Fibroblast of lung (primary cell): ENCODE data around the gene C2orf76. TPM values are rescaled to one million over a fixed set of nuclear protein-coding genes. Genes with fewer than 3 reads are reported as not detected.

Experiments
- DNase-seq, 2 donors: peaks; one replicate each; pipeline versions ENCODE4 v3.0.0 to v3.0.0-alpha.2; 2010; ENCODE audit warnings: low read depth in 2 of 2
- H2AFZ ChIP-seq: 2 replicates; pipeline ENCODE4 v1.5.1; 2012; ENCODE audit warnings: low read length, control low read depth, inconsistent platforms
- H3K27ac ChIP-seq: 2 replicates; pipeline ENCODE4 v1.5.1; 2011; ENCODE audit warnings: low read length, control low read depth; ENCODE audit not compliant: insufficient read depth
- H3K27me3 ChIP-seq: 2 replicates; pipeline ENCODE4 v1.5.1; 2011; ENCODE audit warnings: mild to moderate bottlenecking, low read length; ENCODE audit not compliant: control insufficient read depth, insufficient read depth
- H3K36me3 ChIP-seq: 2 replicates; pipeline ENCODE4 v1.5.1; 2011; ENCODE audit warnings: low read length; ENCODE audit not compliant: control insufficient read depth, insufficient read depth
- H3K4me1 ChIP-seq: 2 replicates; pipeline ENCODE4 v1.5.1; 2011; ENCODE audit warnings: low read length; ENCODE audit not compliant: control insufficient read depth, insufficient read depth; ENCODE audit errors: extremely low read depth
- H3K4me2 ChIP-seq: 2 replicates; pipeline ENCODE4 v1.5.1; 2011; ENCODE audit warnings: low read length, control low read depth; ENCODE audit not compliant: insufficient read depth; ENCODE audit errors: extremely low read depth
- H3K4me3 ChIP-seq, 4 experiments: fragments of 200-600 bp in 1 of 4; sonication (generic) in 1 of 4; replicated peaks in 1 of 4; 2 replicates each; pipeline ENCODE4 v1.5.1; 2011 to 2016; ENCODE audit warnings: low read length in 4 of 4, low read depth in 3 of 4, mild to moderate bottlenecking in 3 of 4, control low read depth in 2 of 4, inconsistent platforms in 1 of 4, mixed read lengths in 1 of 4; ENCODE audit not compliant: insufficient read depth in 1 of 4; ENCODE audit errors: control extremely low read depth in 1 of 4
- H3K79me2 ChIP-seq: 2 replicates; pipeline ENCODE4 v1.5.1; 2012; ENCODE audit warnings: mild to moderate bottlenecking, low read length, inconsistent platforms; ENCODE audit not compliant: control insufficient read depth, insufficient read depth
- H3K9ac ChIP-seq: 2 replicates; pipeline ENCODE4 v1.5.1; 2011; ENCODE audit warnings: mild to moderate bottlenecking, low read length, control low read depth; ENCODE audit not compliant: insufficient read depth
- H3K9me3 ChIP-seq: 2 replicates; pipeline ENCODE4 v1.5.1; 2012; ENCODE audit warnings: low read depth, low read length; ENCODE audit not compliant: control insufficient read depth, insufficient read depth
- H4K20me1 ChIP-seq: 2 replicates; pipeline ENCODE4 v1.5.1; 2011; ENCODE audit warnings: low read length; ENCODE audit not compliant: control insufficient read depth, insufficient read depth; ENCODE audit errors: extremely low read depth
- EZH2 ChIP-seq: IDR thresholded peaks from 2 replicates; pipeline ENCODE4 v1.5.1; 2012; ENCODE audit warnings: low read length, control low read depth, mild to moderate bottlenecking; ENCODE audit errors: missing control alignments
- polyA minus RNA-seq: library from RNA; depleted of rRNA, polyadenylated mRNA; stranded (reverse); fragments of >200 nt; gene quantifications from 2 replicates; pipeline ENCODE4 v1.2.3, GENCODE V29; 2011; ENCODE audit warnings: low replicate concordance
- polyA plus RNA-seq, 2 donors: library from polyadenylated mRNA; depleted of rRNA in 1 of 2; stranded (reverse) in 1 of 2; unstranded in 1 of 2; fragments of >200 nt; gene quantifications; 2 replicates each; pipeline ENCODE4 v1.2.1, GENCODE V29; 2011 to 2012; ENCODE audit warnings: missing spikeins in 1 of 2
- total RNA-seq: library from RNA; depleted of rRNA; stranded (reverse); fragments of >200 nt; gene quantifications from 2 replicates; pipeline ENCODE4 v1.2.1, GENCODE V29; 2014
- TF ChIP-seq, protein P1 (sequence below), 2 donors: IDR thresholded peaks in 1 of 2; conservative IDR thresholded peaks in 1 of 2; 1 replicate in 1 of 2; 2 replicates in 1 of 2; pipeline ENCODE4 v1.5.1; 2011 to 2012; ENCODE audit warnings: low read length in 2 of 2, control low read depth in 1 of 2, inconsistent platforms in 1 of 2, low read depth in 1 of 2, mild to moderate bottlenecking in 1 of 2

Gene C2orf76
- 8.5 and 17.8 TPM in 2 replicates for total RNA-seq
- 14.6 and 21.1 TPM in 2 replicates for polyA plus RNA-seq
- 21.8 and 23.1 TPM in 2 replicates for polyA plus RNA-seq (2012)
- 5.1 TPM in 1 of 2 replicates, not detected in the other for polyA minus RNA-seq

DNA sequence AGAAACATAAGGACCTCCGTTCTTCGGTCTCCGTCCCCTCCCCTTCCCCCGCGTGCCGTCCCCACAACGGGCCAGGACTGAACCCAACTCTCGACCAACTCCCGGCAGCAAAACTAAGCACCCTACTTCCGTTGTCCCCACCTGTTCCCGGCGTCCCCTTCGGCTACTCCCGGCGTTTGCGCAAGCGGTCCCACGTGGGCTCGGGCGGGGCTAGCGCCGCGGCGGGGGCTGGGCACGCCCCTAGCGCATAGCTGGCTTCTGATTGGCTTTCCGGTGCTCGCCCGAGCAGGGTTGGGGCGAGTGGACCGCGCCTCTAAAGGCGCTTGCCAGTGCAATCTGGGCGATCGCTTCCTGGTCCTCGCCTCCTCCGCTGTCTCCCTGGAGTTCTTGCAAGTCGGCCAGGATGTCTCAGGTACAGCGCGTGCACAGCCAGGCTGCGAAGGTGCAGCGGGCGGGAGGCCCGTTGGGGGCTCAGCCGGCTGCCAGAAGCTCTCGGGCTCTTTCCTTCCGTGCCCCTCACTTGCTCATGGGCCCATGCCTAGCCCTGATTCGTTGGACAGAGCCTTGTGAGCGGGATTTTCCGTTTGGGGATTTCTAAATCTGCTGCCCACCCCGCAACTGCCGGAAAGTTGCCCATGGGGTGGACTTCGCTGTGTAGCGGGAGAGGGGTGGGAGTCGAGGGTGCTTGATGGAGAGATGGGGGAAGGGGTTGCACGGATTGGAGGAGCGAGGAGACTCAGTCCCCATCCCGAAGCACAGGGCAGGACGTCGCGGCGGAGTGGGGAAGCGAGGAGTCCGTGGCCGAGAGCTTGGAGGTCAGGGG, at the start of gene C2orf76, which contains the start of gene DBI:
C2orf76 (minus strand) TSS at position 186 of the 823 bp plus-strand sequence. CDS start 26,875 bp downstream, outside the sequence.
DBI (plus strand) TSS at position 329 of the 823 bp plus-strand sequence; CDS start at position 404, 75 bp downstream.
- peak within 1 kb of the TSS; percentile 96 for H3K4me2 ChIP-seq
- peak within 1 kb of the TSS; percentile 91 for H2AFZ ChIP-seq
- peak within 1 kb of the TSS; percentile 64 for H3K27ac ChIP-seq
- H4K20me1 ChIP-seq: no peaks in the 10 kb centered on the region
- DNase-seq: peak; percentile 93 to 95
- peaks cover 20% of the 10 kb centered on the region for H3K36me3 ChIP-seq
- H3K79me2 ChIP-seq: peaks cover 32% of the 10 kb centered on the region
- peak within 1 kb of the TSS; percentile 92 to 100 (median 94) for H3K4me3 ChIP-seq
- no peaks in the 10 kb centered on the region for H3K27me3 ChIP-seq
- H3K4me1 ChIP-seq: peaks cover 7% of the 10 kb centered on the region
- H3K9me3 ChIP-seq: no peaks in the 10 kb centered on the region
- TF ChIP-seq, protein P1, sequence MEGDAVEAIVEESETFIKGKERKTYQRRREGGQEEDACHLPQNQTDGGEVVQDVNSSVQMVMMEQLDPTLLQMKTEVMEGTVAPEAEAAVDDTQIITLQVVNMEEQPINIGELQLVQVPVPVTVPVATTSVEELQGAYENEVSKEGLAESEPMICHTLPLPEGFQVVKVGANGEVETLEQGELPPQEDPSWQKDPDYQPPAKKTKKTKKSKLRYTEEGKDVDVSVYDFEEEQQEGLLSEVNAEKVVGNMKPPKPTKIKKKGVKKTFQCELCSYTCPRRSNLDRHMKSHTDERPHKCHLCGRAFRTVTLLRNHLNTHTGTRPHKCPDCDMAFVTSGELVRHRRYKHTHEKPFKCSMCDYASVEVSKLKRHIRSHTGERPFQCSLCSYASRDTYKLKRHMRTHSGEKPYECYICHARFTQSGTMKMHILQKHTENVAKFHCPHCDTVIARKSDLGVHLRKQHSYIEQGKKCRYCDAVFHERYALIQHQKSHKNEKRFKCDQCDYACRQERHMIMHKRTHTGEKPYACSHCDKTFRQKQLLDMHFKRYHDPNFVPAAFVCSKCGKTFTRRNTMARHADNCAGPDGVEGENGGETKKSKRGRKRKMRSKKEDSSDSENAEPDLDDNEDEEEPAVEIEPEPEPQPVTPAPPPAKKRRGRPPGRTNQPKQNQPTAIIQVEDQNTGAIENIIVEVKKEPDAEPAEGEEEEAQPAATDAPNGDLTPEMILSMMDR (conservative IDR thresholded peaks at IDR 0.05 in 1 of 2, IDR thresholded peaks at IDR 0.05 in 1 of 2; ENCODE audit: low read depth in 1 of 2, low read length in 2 of 2): no peak
- TF ChIP-seq EZH2: no peak
- peak within 1 kb of the TSS; percentile 75 for H3K9ac ChIP-seq

DNA sequence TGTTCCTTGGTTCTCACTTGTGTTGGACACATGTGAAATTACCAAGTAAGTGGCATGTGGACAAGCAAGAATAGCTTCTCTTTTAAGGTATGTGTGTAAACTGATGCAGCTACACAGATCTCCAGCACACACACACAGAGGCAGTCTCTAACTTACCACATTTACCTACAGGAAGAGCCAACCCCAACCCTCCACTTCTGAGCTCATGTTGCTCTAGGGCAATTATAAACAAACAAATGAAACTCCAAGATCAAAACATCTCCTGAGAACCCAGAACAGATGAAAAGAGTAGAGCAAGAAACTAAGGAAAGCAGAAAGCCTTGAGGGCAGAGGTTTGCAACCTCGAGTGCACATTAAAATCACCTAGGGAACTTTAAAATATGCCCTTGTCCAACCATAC, 49.0 kb upstream of the C2orf76 start:
- H3K36me3 ChIP-seq: no peaks in the 10 kb centered on the region

DNA sequence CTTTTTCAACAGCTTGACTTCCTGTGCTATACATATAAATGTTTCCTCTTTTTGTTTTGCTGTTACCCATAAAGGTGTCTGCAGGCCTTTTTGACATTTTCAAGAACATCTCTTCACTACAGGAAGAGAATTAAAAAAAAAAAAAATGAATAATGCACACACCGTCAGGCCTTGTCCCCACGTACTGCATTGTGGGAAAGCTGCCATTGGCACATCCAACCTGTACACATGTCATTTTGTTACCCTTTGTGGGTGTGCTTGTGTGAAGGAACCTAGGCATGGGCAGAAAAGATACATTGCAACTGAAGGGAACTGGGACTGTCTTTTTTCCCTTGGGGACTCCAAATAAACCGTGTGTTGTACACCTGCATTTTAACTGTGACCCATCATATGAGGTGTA, 48.3 kb upstream of the C2orf76 start:
- H2AFZ ChIP-seq: no peak overlapping the region
- no peak overlapping the region for H3K27ac ChIP-seq
- no peaks in the 10 kb centered on the region for H4K20me1 ChIP-seq
- H3K79me2 ChIP-seq: no peaks in the 10 kb centered on the region
- no peaks in the 10 kb centered on the region for H3K36me3 ChIP-seq
- TF ChIP-seq, protein P1 (conservative IDR thresholded peaks at IDR 0.05 in 1 of 2, IDR thresholded peaks at IDR 0.05 in 1 of 2; ENCODE audit: low read depth in 1 of 2, low read length in 2 of 2): no peak
- TF ChIP-seq EZH2: no peak
- no peak for DNase-seq
- H3K9ac ChIP-seq: no peak overlapping the region
- H3K4me3 ChIP-seq: no peak overlapping the region
- no peaks in the 10 kb centered on the region for H3K4me1 ChIP-seq
- no peaks in the 10 kb centered on the region for H3K27me3 ChIP-seq
- no peak overlapping the region for H3K4me2 ChIP-seq
- H3K9me3 ChIP-seq: no peaks in the 10 kb centered on the region

More for the DNA sequence above, 49.0 kb upstream of the C2orf76 start:
- Histone ChIP-seq H4K20me1 (no peaks in the 10 kb centered on the region), H3K9me3 (no peaks in the 10 kb centered on the region), H3K9ac (no peak overlapping the region), H3K27me3 (peaks cover under 1% of the 10 kb centered on the region), H3K4me1 (no peaks in the 10 kb centered on the region), H3K27ac (no peak overlapping the region), H3K79me2 (no peaks in the 10 kb centered on the region), H2AFZ (no peak overlapping the region), H3K4me3 (no peak overlapping the region), H3K4me2 (no peak overlapping the region)
- TF ChIP-seq EZH2: no peak
- TF ChIP-seq, protein P1 (conservative IDR thresholded peaks at IDR 0.05 in 1 of 2, IDR thresholded peaks at IDR 0.05 in 1 of 2; ENCODE audit: low read depth in 1 of 2, low read length in 2 of 2): no peak
- no peak for DNase-seq
